Fibroblast of pulmonary artery (primary cell): ENCODE measurements around the gene VMO1.
"Not testable (repeated sequence)": the region's sequence is repeated elsewhere in the genome, so short reads cannot be mapped to it uniquely, and the experiment has no call there.

Experiments used
- DNase-seq: peaks from one replicate; pipeline ENCODE4 v3.0.0-alpha.2; 2010; ENCODE audit warnings: low read depth
- H3K4me3 ChIP-seq: replicated peaks from 2 replicates; pipeline ENCODE4 v1.5.1; 2011; ENCODE audit warnings: low read depth, mild to moderate bottlenecking, control low read depth, low read length, moderate library complexity
- CTCF ChIP-seq: IDR thresholded peaks from 2 replicates; pipeline ENCODE4 v1.5.1; 2011; ENCODE audit warnings: mild to moderate bottlenecking, control low read depth, low read length, inconsistent platforms; ENCODE audit errors: missing control alignments

VMO1 gene

GRCh38 chr17:4786106-4786511, at the start of gene VMO1:
Gene VMO1, minus strand, starts transcription at chr17:4786364. Its CDS starts 12 bp downstream, at chr17:4786352.
- H3K4me3 ChIP-seq: peak within 1 kb of the TSS; percentile 14
- no peak for TF ChIP-seq CTCF
- DNase-seq: no peak

GRCh38 chr17:4834681-4835020, 48.5 kb upstream of the VMO1 start:
- H3K4me3 ChIP-seq: peak overlapping the region; percentile 85
- TF ChIP-seq CTCF: no peak

GRCh38 chr17:4833941-4834680, 47.9 kb upstream of the VMO1 start:
- no peak for TF ChIP-seq CTCF
- DNase-seq: peak; percentile 53
- peak overlapping the region; percentile 85 for H3K4me3 ChIP-seq

More at GRCh38 chr17:4834681-4835020, 48.5 kb upstream of the VMO1 start:
- no peak for DNase-seq

- peak within 1 kb of the TSS; percentile 85 for H3K4me3 ChIP-seq
- TF ChIP-seq CTCF: no peak
- DNase-seq: peak; percentile 96
Measured at GRCh38 chr17:4833178-4833940, 47.2 kb upstream of the VMO1 start, which contains the start of gene MINK1. Gene MINK1, plus strand, starts transcription at chr17:4833340. Its CDS starts 244 bp downstream, at chr17:4833584.

GRCh38 chr17:4832829-4833177, 46.6 kb upstream of the VMO1 start:
- not testable (repeated sequence) for DNase-seq
- peak overlapping the region; percentile 85 for H3K4me3 ChIP-seq

- H3K4me3 ChIP-seq: no peak overlapping the region
- no peak for DNase-seq
- TF ChIP-seq CTCF: no peak
Measured at GRCh38 chr17:4827399-4827798, 41.2 kb upstream of the VMO1 start.

- no peak for DNase-seq
- TF ChIP-seq CTCF: no peak
- H3K4me3 ChIP-seq: no peak overlapping the region
Measured at GRCh38 chr17:4823373-4824089, 37.4 kb upstream of the VMO1 start.
